GM19351 (cell line): ENCODE data around the gene TACR1.

ENCODE experiments used
- ATAC-seq: cut with Tn5 transposase; IDR thresholded peaks from one replicate; pipeline ENCODE4 v1.9.1; 2021; ENCODE audit warnings: mild to moderate bottlenecking, moderate library complexity; ENCODE audit not compliant: unreplicated experiment

The TACR1 gene

DNA sequence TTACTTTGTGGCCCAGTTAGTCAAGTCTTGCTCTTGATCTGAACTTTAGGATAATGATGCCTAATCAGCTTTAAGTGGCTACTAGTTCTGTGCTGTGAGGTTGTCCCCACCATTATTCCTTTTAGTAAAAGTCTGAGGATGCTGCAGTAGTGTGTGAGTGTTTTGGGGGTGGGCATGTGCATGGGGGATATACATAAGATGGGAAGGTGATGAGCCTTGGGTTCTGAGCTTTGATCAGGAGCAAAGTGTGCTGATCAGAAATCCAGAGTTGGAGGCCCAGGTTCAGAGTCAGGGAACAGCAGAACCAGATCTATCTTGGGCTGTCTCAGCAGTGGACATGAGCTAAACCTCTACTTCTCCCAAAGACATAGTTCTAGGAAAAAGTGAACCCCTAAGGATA, 174.1 kb downstream of the TACR1 start:
- no peak for ATAC-seq

DNA sequence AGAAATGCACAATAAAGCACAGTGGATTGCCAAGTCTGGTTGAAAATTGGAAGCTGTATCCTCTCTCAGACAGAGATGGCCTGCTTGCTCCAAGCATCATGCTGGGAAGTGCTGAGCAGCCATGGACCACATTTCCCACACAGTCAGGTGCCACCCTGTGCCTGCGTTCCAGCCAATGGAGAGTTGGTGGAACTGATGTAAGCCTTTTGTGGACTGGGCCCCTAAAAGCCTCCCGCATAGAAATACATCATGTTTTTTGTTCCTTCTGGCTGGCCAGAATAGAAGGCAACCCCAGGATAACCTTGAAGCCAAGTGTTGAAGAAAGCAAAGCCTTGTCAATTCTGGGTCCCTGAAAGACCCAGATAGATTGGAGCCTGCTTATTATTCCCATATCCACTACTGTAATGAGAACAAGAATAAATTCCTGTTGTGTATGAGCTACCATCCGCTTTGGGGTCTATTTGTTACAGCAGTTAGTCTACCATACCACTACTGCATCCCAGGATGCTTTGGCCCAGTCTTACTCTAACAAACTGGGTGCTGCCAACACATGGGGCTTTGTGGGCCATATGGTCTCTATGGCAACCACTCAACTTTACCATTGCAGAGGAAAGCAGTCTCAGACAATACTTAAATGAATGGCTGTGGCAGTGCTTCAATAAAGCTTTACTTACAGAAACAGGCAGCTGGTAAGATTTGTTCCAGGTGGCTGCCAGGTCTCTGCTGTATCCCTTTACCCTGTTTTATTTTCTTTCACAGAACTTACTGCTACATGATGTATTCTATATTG, 175.5 kb downstream of the TACR1 start:
- no peak for ATAC-seq

- ATAC-seq: no peak
These were observed 176.8 kb downstream of the TACR1 start for GRCh38 chr2:75022516-75022915.

DNA sequence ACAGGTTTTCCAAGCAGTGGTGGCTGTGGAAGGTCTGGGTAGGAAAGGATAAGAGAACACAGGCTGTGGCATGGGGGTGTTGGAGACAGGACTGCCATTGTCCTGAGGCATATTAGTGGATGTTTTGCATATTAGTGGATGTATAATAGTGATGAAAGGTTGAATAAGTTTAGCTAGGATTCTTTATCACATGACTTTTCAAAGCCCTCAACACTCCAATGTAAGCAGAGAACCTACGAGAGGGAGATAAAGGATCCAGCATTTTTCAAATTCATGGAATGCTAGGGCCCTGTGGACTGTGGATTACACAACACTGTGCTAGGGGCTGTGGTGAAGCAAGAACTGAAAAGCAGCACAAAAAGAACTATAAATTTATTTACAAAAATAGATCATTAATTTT, 177.6 kb downstream of the TACR1 start:
- no peak for ATAC-seq

DNA sequence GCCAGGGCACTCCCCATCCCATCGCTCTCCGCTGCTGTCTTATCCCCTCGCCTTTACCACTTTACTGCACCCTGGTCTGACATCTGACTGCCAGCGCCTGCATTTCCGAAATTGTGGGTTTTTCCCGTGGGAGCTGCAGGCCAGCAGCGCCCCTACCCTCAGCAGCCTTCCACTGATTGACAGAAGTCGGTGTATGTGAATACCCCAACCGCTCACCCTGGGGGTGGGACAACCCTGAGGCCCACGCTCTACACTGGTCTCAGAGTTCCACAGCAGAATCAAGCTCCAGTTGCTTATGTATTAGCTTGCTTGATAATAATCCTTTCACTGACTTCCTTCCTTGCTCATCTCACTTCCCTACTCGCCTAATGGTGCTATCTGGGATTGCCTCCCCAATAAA, 178.8 kb downstream of the TACR1 start:
- no peak for ATAC-seq

- ATAC-seq: no peak
These were observed 179.5 kb downstream of the TACR1 start for GRCh38 chr2:75019790-75020189.

- ATAC-seq: no peak
These were observed 181.2 kb downstream of the TACR1 start for GRCh38 chr2:75018162-75018561.

- ATAC-seq: no peak
These were observed 187.2 kb downstream of the TACR1 start for GRCh38 chr2:75012080-75012479.

GRCh38 chr2:75010571-75010970, 188.7 kb downstream of the TACR1 start:
- no peak for ATAC-seq

DNA sequence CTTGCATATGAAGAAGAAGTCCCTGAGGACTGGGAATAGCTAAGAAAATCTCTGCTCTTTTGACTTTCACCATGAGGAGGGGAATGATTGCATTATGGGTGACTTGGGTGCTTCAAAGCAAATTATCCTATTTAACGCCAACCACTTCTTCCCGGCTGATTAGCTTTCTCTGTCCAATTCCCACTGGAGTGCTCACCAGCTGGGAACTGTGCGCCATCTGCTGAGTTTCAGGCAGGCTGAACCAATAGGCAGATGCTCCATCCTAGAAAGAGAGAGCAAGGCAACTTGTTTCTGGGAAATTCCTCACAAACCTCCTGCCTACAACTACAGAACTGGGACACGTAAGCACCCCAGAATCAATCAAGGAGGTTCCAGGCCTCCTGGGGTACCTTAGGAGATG, 191.5 kb downstream of the TACR1 start:
- no peak for ATAC-seq

DNA sequence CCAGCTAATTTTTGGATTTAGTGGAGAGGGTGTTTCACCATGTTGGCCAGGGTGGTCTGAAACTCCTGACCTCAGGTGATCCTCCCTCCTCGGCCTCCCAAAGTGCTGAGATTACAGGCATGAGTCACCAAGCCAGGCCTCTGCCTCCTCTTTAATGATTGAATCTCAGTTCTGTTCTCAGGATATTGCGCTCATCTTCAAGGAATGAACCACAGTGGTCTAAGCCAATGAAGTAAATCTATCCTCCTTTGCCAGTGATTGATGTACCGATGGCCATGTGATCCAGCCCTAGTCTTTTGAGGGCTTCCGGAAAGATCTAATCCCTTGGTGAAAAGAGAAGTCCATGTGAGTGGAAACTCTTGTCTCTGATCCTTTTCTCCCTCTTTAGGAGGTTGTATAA, 192.3 kb downstream of the TACR1 start:
- no peak for ATAC-seq

DNA sequence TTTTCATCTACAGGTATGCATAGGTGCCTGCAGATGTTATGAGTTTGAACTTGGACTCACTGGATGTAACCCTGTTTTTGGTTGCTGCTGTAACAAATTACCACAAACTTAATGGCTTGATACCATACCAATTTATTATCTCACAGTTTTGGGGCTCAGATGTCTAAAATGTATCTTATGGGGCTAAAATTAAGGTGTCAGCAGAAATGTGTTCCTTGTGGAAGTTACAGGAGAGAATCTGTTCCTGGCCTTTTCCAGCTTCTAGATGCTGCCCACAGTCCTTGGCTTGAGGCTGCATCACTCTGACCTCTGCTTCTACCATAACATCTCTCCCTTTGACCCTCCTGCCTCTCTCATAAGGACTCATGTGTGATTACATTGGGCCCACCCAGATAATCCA, 193.3 kb downstream of the TACR1 start:
- ATAC-seq: no peak

DNA sequence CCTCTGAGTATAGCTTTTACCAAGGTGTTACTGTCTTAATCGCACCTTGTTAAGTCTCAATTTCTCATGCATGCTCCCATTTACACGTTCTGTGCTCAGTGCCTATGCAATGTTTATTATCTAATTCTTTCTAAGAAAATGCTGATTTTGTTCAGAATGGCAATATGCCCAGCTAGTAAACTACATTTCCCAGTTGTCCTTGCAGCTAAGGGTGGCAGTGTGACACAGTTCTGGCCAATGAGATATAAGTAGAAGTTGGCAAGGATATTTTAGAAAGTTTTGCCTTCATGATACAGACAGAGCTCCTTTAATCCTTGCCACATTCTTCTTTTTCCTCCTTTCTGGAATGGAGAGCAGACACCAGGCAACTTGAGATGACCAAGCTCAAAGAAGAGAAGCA, 195.5 kb downstream of the TACR1 start:
- no peak for ATAC-seq

- ATAC-seq: no peak
These were observed 196.0 kb downstream of the TACR1 start for GRCh38 chr2:75003276-75003675.

DNA sequence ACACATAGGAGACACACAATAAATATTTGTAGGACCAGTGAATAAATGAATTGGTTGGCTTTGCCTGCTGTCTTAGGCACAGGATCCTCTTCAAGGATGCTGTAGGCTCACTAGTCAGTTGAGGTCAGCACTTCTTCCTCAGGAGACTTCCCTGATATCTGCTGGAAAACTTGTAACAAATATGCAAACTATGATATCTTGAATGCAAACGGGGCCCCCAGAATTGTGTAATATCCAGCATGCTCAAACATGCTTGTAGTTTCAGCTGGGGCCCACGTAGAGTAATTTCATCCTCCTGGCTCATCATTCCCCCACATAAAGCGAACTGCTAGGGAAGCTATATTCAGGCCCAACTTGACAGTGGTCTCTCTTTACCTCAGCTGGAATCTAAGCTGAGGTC, 197.3 kb downstream of the TACR1 start:
- ATAC-seq: no peak

GRCh38 chr2:74999468-74999867, 199.9 kb downstream of the TACR1 start:
- ATAC-seq: no peak
